GM18520 (cell line): ENCODE data around the gene HERC5.
A peak's percentile ranks its signal among the peaks of the same experiment; 100 is the strongest.
"Not testable (repeated sequence)": the region's sequence is repeated elsewhere in the genome, so short reads cannot be mapped to it uniquely, and the experiment has no call there.

Source experiments
- ATAC-seq: cut with Tn5 transposase; IDR thresholded peaks from one replicate; pipeline ENCODE4 v1.9.1; 2021; ENCODE audit not compliant: unreplicated experiment

The HERC5 gene

DNA sequence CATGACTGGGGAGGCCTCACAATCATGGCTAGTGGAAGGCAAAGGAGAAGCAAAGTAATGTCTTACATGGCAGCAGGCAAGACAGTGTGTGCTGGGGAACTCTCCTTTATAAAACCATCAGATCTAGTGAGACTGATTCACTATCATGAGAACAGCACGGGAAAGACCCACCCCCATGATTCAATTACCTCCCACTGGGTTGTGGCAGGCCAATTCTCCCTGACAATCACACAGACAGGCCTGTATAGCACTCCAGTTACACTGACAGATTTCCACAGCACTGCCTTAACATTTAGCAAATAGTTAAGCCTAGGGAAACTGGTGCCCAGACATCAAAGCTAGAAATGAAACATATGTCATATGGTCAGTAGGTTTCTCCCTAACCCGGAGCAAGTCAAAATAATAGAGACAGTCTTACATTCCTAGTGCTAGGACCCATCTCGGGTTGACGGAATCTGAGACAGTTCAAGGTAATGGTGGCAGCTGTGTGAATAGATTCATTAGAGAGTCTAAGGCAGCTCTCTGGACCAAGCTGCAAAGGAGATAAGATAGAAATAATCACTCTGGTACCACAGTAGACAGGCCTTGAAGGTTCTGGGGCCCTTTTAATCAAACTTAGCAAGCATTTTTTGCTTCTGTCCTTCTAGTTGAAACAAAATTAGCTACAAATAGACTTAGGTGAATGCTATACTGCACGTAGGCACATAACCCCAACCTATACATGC, 9.4 kb upstream of the HERC5 start:
- ATAC-seq: no peak

- not testable (repeated sequence) for ATAC-seq
Measured at GRCh38 chr4:88448211-88448765, 8.6 kb upstream of the HERC5 start.

GRCh38 chr4:88448889-88449288, 8.0 kb upstream of the HERC5 start:
- ATAC-seq: no peak

DNA sequence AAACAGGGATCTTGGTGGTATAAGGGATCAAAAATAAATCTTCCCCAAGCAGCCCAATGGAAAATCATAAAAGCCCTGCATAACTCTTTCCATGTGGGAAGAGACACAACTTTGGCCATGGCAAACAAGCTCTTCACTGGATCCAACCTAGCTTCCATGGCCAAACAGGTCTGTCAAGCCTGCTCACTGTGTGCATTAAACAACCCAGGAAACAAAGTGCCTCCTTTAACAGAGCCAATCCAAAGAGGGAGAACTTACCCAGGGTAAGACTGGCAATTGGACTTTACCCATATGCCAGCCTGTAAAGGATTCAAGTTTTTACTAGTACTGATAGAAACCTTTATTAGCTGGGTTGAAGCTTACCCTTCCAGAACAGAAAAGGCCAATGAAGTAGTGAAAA, 7.6 kb upstream of the HERC5 start:
- ATAC-seq: no peak

DNA sequence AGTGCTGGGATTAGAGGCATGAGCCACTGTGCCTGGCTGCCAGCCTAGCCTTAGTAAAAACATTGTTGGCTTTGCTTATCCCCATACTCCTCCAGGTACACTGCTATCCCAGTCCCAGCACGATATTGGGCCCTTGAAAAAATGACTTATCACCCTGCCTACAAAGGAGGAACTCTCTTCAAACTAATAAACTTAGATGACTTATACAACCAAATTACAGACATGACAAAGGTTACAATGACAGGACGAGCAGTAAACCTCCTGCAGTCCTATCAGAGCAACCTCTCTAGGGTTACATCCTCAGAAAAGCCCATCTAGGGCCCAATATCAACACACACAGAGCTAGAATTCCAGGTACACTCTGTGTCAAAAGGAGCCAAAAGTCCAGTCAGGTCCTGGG, 5.7 kb upstream of the HERC5 start:
- no peak for ATAC-seq

DNA sequence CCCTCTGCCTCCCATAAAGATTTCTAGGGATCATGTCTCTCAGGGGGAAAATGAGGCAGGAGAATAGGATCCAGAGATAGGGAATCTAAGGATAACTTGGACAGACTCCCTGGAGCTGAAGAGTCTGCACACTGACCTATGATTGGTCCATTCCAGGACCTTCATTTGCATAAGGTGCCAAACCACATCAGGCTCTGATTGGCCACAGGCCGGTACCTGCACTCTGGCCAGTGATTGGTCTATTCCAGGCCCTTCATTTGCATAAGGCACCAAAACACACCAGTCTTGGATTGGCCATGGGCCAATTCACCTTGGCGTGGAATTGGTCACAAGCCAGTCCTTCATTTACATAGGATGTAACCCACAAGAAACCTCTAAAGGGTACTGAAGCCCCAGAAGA, 4.0 kb upstream of the HERC5 start:
- ATAC-seq: no peak

- ATAC-seq: peak; percentile 23
Measured at GRCh38 chr4:88457307-88458103, 586 bp downstream of the HERC5 start.

GRCh38 chr4:88458104-88458740, 1.3 kb downstream of the HERC5 start:
- ATAC-seq: no peak

DNA sequence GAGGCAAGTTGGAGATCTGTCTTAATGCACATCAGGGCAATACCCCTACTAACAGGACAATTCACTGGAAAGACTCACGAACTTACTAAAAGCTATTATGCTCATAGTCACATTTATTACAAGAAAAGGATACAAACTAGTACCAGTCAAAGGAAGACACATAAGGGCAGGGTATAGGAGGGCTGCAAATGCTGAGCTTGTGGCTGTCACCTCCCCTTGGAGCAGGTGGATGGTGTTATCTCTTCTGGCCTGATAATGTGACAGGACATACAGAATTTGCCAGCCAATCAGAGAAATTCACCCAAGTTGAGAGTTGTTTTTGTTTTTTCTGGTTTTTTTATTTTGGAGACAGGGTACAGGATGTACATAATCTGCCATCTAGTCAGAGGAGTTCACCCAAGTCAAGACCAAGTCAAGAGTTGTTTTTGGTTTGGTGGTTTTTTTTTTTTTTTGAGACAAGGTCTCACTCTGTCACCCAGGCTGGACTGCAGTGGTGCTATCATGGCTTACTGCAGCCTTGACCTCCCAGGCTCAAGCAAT, 8.8 kb downstream of the HERC5 start:
- ATAC-seq: no peak

DNA sequence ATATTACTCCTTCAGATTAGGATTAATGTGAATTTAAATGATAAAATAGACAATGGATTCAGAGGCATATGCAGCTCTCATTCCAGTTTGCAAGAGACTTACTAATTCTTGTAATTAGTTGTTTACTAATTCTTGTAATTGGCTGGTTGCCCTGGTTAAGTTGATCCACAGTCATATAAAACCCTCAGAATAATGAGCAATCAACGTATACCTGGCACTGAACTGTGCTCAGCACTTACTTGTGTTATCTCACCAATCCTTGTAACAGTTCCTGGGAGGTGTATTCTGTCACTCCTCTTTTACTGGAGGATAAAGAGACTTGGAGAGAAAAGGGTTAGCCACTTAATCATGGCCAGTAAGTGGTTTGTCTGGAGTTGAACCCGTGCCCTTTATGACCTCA, 10.5 kb downstream of the HERC5 start:
- no peak for ATAC-seq

GRCh38 chr4:88477229-88477860, 20.4 kb downstream of the HERC5 start:
- no peak for ATAC-seq

DNA sequence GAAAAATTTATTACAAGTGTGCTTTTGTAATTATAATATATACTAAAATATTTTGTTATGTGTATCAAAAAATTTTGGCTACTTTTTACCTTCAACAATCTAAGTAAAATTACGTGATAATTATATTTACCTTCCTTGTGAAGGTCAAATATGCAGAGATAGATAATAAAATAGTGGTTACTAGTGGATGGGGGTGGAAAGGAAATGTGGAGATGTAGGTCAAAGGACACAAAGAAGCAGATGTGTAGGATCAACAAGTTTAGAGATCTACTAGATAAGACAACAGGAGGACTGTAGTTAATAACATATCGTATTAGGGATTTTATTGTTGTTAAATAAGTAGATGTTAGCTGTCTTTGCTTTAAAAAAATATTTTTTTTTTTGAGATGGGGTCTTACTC, 21.3 kb downstream of the HERC5 start:
- no peak for ATAC-seq

GRCh38 chr4:88481537-88481936, 24.6 kb downstream of the HERC5 start:
- no peak for ATAC-seq

GRCh38 chr4:88489100-88489761, 32.3 kb downstream of the HERC5 start:
- no peak for ATAC-seq

DNA sequence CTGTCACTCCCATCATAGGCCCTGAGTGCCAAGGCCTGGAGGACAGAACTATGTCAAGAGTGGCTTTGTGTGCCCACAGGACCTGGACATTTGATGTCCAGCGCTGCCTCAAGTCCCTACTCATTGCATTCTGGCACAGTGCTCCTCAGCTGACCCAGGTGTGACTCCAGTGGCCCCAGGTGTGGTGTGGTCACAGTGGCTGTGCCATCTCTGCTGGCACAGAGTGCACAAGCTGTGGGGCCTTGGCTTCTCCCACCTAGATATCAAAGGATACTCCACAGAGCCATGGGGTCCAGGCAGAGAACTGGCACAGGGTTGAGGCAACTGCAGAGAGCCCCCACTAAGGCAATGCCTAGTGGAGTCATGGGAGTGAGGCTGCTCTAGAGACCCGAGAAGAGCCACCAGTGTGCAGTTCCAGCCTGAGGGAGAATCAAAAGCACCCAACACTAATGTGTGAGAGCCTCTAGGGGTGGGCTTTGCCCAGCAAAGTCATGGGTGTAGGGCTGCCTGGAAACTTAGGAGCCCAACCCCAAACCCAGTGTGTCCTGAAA, 41.0 kb downstream of the HERC5 start:
- no peak for ATAC-seq

DNA sequence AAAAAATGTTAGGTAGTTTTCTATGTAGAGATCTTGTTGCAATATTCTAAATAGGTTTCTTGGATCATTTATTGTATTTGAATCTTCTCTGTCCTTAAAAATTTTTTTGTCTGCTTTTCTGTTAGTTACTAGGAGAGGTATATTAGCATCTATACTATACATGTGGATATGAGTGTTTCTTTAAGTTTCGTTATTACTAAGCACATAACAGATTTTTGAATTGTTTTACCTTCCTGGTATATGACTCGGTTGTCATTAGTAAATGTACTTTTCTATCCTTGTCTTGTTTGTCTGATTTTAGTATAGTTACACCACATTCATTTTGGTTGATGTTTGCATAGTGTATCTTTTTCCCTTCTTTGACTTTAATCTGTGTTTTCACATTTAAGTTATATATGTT, 46.4 kb downstream of the HERC5 start:
- ATAC-seq: no peak

DNA sequence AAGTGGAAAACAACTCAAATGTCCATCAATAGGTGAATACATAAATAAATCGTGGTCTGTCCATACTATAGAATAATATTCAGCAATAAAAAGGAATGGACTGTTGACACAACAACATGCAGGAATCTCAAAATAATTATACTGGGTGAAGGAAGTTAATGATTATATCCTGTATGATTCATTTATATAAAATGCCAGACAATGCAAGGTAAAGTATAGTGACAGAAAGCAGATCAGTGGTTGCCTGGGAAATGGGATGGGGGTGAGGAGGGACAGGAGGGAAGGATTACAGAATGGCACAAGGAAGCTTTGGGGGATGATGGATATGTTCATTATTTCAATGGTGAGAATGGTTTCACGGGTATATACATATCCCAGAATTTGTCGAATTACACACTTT, 54.3 kb downstream of the HERC5 start:
- ATAC-seq: no peak

DNA sequence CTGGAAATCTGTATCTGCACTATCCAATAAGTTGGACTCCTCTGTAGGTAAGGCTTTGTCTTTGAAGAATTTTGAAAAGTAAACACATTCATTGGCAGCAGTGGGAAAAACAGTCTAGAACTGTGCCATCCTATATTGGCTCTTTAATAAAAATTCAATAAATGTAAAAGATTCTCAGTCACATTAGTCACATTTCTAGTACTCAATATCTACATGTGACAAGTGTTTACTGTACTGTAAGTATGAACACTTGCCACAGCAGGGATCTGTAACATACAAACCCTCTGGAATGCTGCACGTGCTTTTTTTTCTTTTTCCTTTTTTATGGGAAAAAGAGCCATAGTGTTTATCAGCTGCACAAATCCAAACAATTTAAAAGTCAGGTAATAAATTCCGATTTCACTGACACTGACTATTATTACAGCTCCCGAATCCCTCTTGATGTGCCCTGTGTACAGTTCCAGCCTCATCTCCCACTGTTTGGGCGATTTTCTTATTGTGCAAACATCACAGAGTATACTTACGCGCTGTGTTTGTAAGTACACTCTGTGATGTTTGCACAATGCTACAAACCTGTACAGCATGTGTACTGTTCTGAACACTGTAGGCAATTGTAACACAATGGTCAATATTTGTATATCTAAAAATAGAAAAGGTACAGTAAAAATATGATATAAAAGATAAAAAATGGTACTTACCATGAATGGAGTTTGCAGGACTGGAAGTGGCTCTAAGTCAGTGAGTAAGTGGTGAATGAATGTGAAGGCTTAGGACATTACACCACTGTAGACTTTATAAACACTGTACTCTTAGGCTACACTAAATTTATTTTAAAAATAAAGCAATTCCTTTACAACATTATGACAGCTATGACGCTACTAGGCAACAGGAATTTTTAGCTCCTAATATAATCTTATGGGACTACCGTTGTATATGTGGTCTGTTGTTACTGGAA, 57.9 kb downstream of the HERC5 start:
- no peak for ATAC-seq

- no peak for ATAC-seq
Measured at GRCh38 chr4:88516746-88517145, 59.8 kb downstream of the HERC5 start.
